Kidney (tissue), 14 donors: ENCODE results near the gene RFT1. TPM values are rescaled to one million over a fixed set of nuclear protein-coding genes. Genes with fewer than 3 reads are reported as not detected.

Source experiments
- DNase-seq, 5 donors: peaks; one replicate each; pipeline ENCODE4 v3.0.0-alpha.2; 2013 to 2020
- FAIRE-seq: peaks from 2 replicates; lab custom pipeline; 2012; peaks lifted over from hg19 to GRCh38; lab: Jason Lieb, UNC
- H3K27ac ChIP-seq, 2 donors: one replicate each; pipeline ENCODE4 v1.7.0; 2013; ENCODE audit warnings: low read depth in 2 of 2, low read length in 2 of 2, inconsistent platforms in 1 of 2
- H3K27me3 ChIP-seq: one replicate; pipeline ENCODE4 v1.7.1; 2013; ENCODE audit warnings: low read length, inconsistent platforms; ENCODE audit not compliant: control insufficient read depth, insufficient read depth
- H3K36me3 ChIP-seq, 3 donors: one replicate each; pipeline versions ENCODE4 v1.7.0 to v1.7.1; 2013; ENCODE audit warnings: low read length in 3 of 3, control low read depth in 1 of 3, inconsistent platforms in 1 of 3; ENCODE audit not compliant: insufficient read depth in 3 of 3, control insufficient read depth in 2 of 3
- H3K4me1 ChIP-seq, 3 donors: one replicate each; pipeline versions ENCODE4 v1.7.0 to v1.7.1; 2013; ENCODE audit warnings: low read length in 3 of 3, inconsistent platforms in 1 of 3, low read depth in 1 of 3; ENCODE audit not compliant: control insufficient read depth in 2 of 3, insufficient read depth in 2 of 3
- H3K4me3 ChIP-seq, 3 donors: one replicate each; pipeline versions ENCODE4 v1.7.0 to v1.8.1; 2013; ENCODE audit warnings: low read length in 3 of 3, control low read depth in 1 of 3, inconsistent platforms in 1 of 3
- H3K9ac ChIP-seq, 3 donors: one replicate each; pipeline versions ENCODE4 v1.7.0 to v1.7.1; 2013; ENCODE audit warnings: low read length in 3 of 3, control low read depth in 1 of 3, inconsistent platforms in 1 of 3
- H3K9me3 ChIP-seq, 3 donors: one replicate each; pipeline versions ENCODE4 v1.7.0 to v1.7.1; 2013; ENCODE audit warnings: low read length in 3 of 3, control low read depth in 1 of 3, inconsistent platforms in 1 of 3; ENCODE audit not compliant: control insufficient read depth in 2 of 3, insufficient read depth in 1 of 3
- intact Hi-C: fragments of 100-400 bp; cut with DNase I; formaldehyde crosslinking; loops from one replicate; pipeline ENCODE4 v1.11.1; 2022
- polyA plus RNA-seq: library from polyadenylated mRNA; stranded (reverse); fragments of 350-450 nt; fragmentation: Illumina TruSeq; extraction: RNeasy Lipid Tissue Mini Kit (QIAGEN cat#74804); gene quantifications from one replicate; pipeline ENCODE4 v1.2.3, GENCODE V29; 2014; ENCODE audit warnings: low read depth, low replicate concordance; ENCODE audit not compliant: insufficient read depth
- total RNA-seq: library from RNA; stranded (reverse); fragmentation: NEBNext Ultra II Directional; extraction: Animal tissue kit (Norgen Biotek cat#: 25700); gene quantifications from one replicate; pipeline ENCODE4 v1.2.1, GENCODE V29; 2021
- TF ChIP-seq, protein P1 (sequence below): IDR thresholded peaks from 3 replicates; pipeline ENCODE4 v1.5.1; 2012; ENCODE audit warnings: mild to moderate bottlenecking, moderate library complexity, borderline replicate concordance; ENCODE audit not compliant: insufficient read depth; ENCODE audit errors: extremely low read depth
- donor health status: control.
- donor health status: control.
- donor health status: control.
- donor health status: control.
- donor health status: control.
- donor health status: DM: yes; HTN: yes; CAD: no.
- donor health status: Normal renal cell carcinoma (clear cell type).

Gene RFT1
- total and polyA plus RNA-seq, 2 donors from 2014 or later, result 14.7 to 22.8 TPM

DNA sequence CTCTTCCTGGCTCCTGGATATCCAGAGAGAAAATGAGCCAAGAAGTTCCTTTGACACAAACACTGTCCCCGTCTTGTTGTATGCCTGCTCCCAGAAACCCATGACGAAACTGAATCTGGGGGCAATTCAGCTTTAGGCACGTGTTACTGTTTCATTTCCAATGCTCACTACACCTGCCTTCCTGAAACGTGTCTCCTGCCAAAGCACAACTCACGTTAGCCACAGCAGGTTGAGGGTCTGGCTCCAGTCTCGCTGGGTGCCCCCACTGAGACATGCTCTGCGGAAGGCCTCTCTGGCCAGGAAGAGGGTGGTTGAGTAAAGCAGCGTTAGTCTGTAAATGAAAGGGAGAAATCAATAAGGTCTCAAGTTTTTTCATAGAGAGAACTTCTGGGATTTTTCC, 6.7 kb downstream of the RFT1 start:
- no peak overlapping the region for H3K27ac ChIP-seq
- no peak overlapping the region for H3K4me3 ChIP-seq
- no peaks in the 10 kb centered on the region for H3K4me1 ChIP-seq
- no peaks in the 10 kb centered on the region for H3K9me3 ChIP-seq
- no peak for DNase-seq
- H3K27me3 ChIP-seq, result no peaks in the 10 kb centered on the region
- intact Hi-C loops, result no loop called here
- no peak for FAIRE-seq
- peaks cover 11 to 53% (median 47%) of the 10 kb centered on the region in 3 donors for H3K36me3 ChIP-seq
- TF ChIP-seq, protein P1, sequence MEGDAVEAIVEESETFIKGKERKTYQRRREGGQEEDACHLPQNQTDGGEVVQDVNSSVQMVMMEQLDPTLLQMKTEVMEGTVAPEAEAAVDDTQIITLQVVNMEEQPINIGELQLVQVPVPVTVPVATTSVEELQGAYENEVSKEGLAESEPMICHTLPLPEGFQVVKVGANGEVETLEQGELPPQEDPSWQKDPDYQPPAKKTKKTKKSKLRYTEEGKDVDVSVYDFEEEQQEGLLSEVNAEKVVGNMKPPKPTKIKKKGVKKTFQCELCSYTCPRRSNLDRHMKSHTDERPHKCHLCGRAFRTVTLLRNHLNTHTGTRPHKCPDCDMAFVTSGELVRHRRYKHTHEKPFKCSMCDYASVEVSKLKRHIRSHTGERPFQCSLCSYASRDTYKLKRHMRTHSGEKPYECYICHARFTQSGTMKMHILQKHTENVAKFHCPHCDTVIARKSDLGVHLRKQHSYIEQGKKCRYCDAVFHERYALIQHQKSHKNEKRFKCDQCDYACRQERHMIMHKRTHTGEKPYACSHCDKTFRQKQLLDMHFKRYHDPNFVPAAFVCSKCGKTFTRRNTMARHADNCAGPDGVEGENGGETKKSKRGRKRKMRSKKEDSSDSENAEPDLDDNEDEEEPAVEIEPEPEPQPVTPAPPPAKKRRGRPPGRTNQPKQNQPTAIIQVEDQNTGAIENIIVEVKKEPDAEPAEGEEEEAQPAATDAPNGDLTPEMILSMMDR, result no peak
- H3K9ac ChIP-seq, result no peak overlapping the region

DNA sequence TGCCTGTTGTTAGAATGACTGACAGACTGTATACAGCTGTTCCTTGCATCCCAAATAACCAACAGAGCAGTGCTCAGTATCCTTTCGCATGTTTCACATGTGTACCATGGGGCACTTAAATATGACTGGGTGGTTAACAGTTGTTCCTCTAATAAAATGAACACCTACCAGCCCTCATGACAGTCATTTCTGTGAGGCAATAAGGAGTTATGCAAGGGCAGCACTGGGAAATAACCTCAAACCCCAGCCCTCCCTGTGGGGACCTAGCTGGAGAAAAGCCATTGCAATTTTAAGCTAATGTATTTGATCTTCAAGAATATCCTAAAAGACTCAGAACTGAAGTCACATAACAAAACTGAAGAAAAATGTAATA, 7.3 kb downstream of the RFT1 start:
- Histone ChIP-seq H3K27me3 (no peaks in the 10 kb centered on the region), H3K4me1 (no peaks in the 10 kb centered on the region), H3K9ac (no peak overlapping the region), H3K9me3 (no peaks in the 10 kb centered on the region), H3K36me3 (peaks cover 13 to 58% (median 50%) of the 10 kb centered on the region in 3 donors), H3K4me3 (no peak overlapping the region), H3K27ac (no peak overlapping the region)
- FAIRE-seq (no peak), DNase-seq (no peak)
- TF ChIP-seq, protein P1, result no peak
- intact Hi-C loops, result no loop called here

- TF ChIP-seq, protein P1, result no peak
- Histone ChIP-seq H3K27ac (no peak overlapping the region), H3K27me3 (no peaks in the 10 kb centered on the region), H3K36me3 (peaks cover 13 to 63% (median 52%) of the 10 kb centered on the region in 3 donors), H3K4me1 (no peaks in the 10 kb centered on the region), H3K9me3 (no peaks in the 10 kb centered on the region), H3K4me3 (no peak overlapping the region), H3K9ac (no peak overlapping the region)
- DNase-seq (no peak), FAIRE-seq (no peak)
- intact Hi-C loops, result no loop called here
Observed at GRCh38 chr3:53122255-53122932, 7.8 kb downstream of the RFT1 start.
